Measurements from ENCODE around the gene QRFP.

QRFP gene

DNA sequence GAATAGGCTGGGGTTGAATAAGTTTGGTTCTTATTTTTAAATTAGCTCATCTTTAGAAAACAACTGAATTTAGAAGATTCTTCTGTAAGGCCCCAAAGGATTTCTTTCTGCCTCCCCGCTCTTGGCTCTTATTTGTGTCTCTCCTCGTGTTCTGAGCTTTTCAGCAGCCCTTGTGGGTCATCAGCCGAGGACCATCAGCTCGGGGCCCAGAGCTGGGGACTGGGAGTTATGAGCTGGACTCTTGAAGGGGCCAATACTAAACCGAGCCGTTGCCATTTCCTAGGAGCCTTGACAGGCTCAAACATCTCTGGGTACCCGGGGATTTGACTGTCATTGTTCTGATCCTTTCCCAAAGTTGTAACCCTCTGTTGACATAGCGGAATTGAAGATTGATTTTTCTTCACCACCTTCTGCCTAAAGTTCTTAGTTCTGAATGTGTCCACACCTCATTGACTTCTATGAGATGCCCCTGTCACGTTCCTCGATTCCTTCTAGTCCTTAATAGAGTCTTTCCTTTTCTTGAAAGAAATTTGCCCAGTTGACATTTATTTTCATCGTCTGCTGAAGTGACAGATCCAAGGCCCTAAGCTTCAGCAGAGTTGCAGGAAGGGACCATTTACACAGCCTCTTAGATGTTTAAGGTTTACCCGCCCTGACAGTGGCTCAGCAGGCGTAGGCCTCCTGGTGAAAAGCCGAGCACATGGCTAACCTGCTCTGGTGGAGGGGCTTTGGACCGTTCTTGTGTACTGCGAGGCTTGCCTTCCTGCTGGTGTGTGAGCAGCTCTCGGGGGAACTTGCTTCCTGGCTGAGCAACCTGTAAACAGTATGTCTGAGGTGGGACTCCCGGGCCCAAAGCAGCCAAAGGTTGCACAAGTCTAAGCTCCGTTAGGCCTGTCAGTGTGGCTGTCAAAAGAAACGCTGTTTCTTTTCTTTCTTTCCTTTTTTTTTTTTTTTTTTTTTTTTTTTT, 37.6 kb downstream of the QRFP start:
- TF ChIP-seq, protein P1, sequence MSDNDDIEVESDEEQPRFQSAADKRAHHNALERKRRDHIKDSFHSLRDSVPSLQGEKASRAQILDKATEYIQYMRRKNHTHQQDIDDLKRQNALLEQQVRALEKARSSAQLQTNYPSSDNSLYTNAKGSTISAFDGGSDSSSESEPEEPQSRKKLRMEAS (IDR thresholded peaks at IDR 0.05; ENCODE audit: low read depth, low read length): no peak
- TF ChIP-seq, protein P2, sequence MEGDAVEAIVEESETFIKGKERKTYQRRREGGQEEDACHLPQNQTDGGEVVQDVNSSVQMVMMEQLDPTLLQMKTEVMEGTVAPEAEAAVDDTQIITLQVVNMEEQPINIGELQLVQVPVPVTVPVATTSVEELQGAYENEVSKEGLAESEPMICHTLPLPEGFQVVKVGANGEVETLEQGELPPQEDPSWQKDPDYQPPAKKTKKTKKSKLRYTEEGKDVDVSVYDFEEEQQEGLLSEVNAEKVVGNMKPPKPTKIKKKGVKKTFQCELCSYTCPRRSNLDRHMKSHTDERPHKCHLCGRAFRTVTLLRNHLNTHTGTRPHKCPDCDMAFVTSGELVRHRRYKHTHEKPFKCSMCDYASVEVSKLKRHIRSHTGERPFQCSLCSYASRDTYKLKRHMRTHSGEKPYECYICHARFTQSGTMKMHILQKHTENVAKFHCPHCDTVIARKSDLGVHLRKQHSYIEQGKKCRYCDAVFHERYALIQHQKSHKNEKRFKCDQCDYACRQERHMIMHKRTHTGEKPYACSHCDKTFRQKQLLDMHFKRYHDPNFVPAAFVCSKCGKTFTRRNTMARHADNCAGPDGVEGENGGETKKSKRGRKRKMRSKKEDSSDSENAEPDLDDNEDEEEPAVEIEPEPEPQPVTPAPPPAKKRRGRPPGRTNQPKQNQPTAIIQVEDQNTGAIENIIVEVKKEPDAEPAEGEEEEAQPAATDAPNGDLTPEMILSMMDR (IDR thresholded peaks at IDR 0.05; ENCODE audit: low read depth, low read length): no peak
- TF ChIP-seq POLR2A (IDR thresholded peaks at IDR 0.05; ENCODE audit: extremely low read depth, insufficient read length) (no peak), MYC (IDR thresholded peaks at IDR 0.05; ENCODE audit: low read depth, low read length) (no peak)
- no peak overlapping the region for H3K4me3 ChIP-seq (ENCODE audit: low read depth, low read length)
- no peak for DNase-seq (ENCODE audit: low read depth)

DNA sequence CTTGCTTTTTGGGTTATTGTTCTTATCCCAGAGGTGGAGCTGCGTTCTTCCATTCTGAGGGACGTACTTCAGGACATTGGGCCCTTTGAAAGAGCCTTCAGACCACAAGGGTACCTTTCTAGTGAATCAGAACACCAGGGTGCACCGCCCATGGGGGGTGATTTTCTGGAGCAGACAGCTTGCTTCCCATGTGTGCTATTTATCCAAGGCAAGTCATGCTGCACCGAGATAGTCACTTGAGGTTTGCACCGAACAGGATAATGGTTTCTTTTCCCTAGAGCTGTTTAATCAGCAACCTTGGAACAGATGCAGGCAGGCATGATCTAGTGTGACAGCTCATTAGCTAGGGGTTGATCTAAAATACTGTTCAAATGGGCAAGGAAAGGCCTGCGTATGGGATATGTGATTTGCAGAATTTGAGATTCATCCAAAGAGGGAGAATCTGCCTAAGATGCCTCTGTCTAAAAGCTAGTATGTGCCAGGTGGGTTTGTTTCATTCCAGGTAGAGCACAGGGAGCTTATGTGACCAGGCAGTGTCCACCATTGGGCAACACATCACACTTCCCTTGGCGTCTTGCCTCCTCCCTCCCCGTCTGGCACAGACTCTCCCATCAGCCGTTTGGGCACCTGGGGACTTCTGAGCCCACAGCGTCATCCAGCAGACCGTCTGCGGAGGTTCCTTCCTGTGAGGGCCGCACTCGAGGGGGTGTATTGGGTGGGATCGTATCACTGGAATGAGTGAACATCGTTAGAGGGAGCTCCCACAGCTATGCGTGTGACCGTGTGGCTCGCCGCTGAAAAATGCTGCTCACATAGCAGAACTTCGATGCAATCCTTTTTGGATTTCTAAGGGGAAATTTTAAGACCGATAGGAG, 38.5 kb downstream of the QRFP start:
- TF ChIP-seq MYC (IDR thresholded peaks at IDR 0.05; ENCODE audit: low read depth, low read length): no peak
- TF ChIP-seq, protein P2 (IDR thresholded peaks at IDR 0.05; ENCODE audit: low read depth, low read length): no peak
- TF ChIP-seq POLR2A (IDR thresholded peaks at IDR 0.05; ENCODE audit: extremely low read depth, insufficient read length): no peak
- TF ChIP-seq, protein P1 (IDR thresholded peaks at IDR 0.05; ENCODE audit: low read depth, low read length): no peak
- no peak for DNase-seq (ENCODE audit: low read depth)
- H3K4me3 ChIP-seq (ENCODE audit: low read depth, low read length): no peak overlapping the region

DNA sequence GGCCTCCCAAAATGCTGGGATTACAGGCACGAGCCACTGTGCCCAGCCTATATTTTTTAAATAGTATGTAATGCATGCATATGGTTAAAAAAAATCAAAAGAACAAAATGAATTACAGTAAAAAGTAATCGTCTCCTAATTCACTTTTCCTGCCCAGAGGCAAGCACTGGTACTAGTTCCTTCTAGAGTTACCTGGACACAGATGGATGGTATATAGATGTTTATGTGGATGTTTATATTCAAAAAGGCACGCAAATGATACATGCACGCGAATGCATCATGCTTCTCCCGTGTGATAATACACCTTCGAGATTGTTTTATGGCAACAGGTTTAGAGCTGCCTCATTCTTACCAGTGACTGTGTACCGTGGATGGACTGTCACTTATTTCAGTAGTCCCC, 40.1 kb downstream of the QRFP start:
- TF ChIP-seq MYC (IDR thresholded peaks at IDR 0.05; ENCODE audit: low read depth, low read length): no peak
- TF ChIP-seq, protein P2 (IDR thresholded peaks at IDR 0.05; ENCODE audit: low read depth, low read length): no peak
- H3K4me3 ChIP-seq (ENCODE audit: low read depth, low read length): no peak overlapping the region
- no peak for DNase-seq (ENCODE audit: low read depth)

DNA sequence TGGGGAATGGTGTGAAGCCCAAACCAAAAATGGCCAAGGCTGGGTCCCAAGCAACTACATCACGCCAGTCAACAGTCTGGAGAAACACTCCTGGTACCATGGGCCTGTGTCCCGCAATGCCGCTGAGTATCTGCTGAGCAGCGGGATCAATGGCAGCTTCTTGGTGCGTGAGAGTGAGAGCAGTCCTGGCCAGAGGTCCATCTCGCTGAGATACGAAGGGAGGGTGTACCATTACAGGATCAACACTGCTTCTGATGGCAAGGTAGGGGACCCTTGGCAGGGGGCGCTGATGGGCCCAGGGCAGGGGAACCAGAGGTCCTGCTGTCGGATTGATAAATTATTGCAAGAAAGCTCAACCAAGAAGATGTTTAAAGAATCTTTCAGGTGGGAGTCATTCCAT, 41.8 kb downstream of the QRFP start:
- H3K4me3 ChIP-seq (ENCODE audit: low read depth, low read length): no peak overlapping the region
- DNase-seq (ENCODE audit: low read depth): no peak
- TF ChIP-seq, protein P1 (IDR thresholded peaks at IDR 0.05; ENCODE audit: low read depth, low read length): no peak
- TF ChIP-seq MYC (IDR thresholded peaks at IDR 0.05; ENCODE audit: low read depth, low read length): no peak

DNA sequence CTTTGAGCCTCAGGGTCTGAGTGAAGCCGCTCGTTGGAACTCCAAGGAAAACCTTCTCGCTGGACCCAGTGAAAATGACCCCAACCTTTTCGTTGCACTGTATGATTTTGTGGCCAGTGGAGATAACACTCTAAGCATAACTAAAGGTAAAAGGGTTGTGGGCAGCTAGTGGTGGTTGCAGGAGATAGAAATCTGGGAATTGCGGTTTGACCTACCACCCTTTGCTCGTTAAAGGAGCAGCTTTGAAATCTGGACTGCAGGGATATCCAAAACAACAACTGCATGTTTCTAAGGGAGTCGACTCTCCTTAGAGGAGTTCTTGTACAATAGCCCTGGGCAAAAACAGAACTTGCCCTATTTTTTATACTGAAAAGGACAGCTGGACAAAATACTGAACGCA, 42.5 kb downstream of the QRFP start:
- no peak for DNase-seq (ENCODE audit: low read depth)
- TF ChIP-seq, protein P1 (IDR thresholded peaks at IDR 0.05; ENCODE audit: low read depth, low read length): no peak
- TF ChIP-seq, protein P2 (IDR thresholded peaks at IDR 0.05; ENCODE audit: low read depth, low read length): no peak
- TF ChIP-seq MYC (IDR thresholded peaks at IDR 0.05; ENCODE audit: low read depth, low read length) (no peak), POLR2A (IDR thresholded peaks at IDR 0.05; ENCODE audit: extremely low read depth, insufficient read length) (no peak)
- H3K4me3 ChIP-seq (ENCODE audit: low read depth, low read length): no peak overlapping the region

DNA sequence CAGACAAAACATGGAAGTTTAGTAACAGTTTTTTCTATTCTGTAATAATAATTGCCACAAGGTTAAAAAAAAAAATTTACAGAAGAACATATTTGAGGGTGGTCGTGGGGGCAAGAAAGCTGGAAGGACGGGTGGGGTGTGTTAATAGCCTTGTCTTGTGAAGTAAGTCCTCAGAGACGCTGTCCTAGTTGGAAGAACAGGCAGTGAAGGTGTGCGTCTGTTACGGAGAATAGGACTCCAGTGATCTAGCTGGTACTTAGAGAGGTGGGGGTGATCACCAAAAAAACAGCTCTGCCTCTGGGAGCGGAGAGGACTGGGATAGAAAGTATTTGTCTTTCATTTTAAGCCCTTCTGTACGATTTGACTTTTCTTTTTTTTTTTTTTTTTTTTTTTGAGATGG, 43.8 kb downstream of the QRFP start:
- TF ChIP-seq, protein P2 (IDR thresholded peaks at IDR 0.05; ENCODE audit: low read depth, low read length): no peak
- TF ChIP-seq MYC (IDR thresholded peaks at IDR 0.05; ENCODE audit: low read depth, low read length) (no peak), POLR2A (IDR thresholded peaks at IDR 0.05; ENCODE audit: extremely low read depth, insufficient read length) (no peak)
- TF ChIP-seq, protein P1 (IDR thresholded peaks at IDR 0.05; ENCODE audit: low read depth, low read length): no peak
- DNase-seq (ENCODE audit: low read depth): no peak
- no peak overlapping the region for H3K4me3 ChIP-seq (ENCODE audit: low read depth, low read length)

Measured in NB4 (cell line).